Neural progenitor cell (in vitro differentiated cells): ENCODE data around the gene SRBD1.

ENCODE experiments used
- EZH2 ChIP-seq: fragments of 200-600 bp; sonication (generic); IDR thresholded peaks from 2 replicates; pipeline ENCODE4 v1.6.1; 2017; ENCODE audit warnings: antibody characterized with exemption, mild to moderate bottlenecking, moderate library complexity
- EZH2phosphoT487 ChIP-seq: fragments of 200-600 bp; sonication (generic); IDR thresholded peaks from 2 replicates; pipeline ENCODE4 v1.6.1; 2017; ENCODE audit warnings: antibody characterized with exemption
- TF ChIP-seq, protein P1 (sequence below): fragments of 200-600 bp; sonication (generic); IDR thresholded peaks from 2 replicates; pipeline ENCODE4 v1.5.1; 2017; ENCODE audit warnings: antibody characterized with exemption, mild to moderate bottlenecking

DNA sequence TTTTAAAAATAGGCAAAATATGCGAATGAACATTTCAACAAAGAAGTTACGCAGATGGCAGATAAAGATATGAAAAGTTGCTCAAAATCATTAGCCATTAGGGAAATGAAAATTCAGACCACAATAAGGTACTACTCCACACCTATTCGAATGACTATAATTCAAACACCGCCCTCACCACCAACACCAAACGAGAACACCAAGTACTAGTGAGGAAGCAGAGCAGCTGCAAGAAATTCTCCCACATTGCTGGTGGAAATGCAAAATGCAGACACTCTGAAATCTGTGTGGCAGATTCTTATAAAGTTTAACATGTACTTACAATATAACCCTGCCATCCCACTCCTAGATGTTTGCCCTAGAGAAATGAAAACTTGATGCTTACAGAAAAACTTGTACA is 23.2 kb upstream of the SRBD1 start:
- TF ChIP-seq, protein P1, sequence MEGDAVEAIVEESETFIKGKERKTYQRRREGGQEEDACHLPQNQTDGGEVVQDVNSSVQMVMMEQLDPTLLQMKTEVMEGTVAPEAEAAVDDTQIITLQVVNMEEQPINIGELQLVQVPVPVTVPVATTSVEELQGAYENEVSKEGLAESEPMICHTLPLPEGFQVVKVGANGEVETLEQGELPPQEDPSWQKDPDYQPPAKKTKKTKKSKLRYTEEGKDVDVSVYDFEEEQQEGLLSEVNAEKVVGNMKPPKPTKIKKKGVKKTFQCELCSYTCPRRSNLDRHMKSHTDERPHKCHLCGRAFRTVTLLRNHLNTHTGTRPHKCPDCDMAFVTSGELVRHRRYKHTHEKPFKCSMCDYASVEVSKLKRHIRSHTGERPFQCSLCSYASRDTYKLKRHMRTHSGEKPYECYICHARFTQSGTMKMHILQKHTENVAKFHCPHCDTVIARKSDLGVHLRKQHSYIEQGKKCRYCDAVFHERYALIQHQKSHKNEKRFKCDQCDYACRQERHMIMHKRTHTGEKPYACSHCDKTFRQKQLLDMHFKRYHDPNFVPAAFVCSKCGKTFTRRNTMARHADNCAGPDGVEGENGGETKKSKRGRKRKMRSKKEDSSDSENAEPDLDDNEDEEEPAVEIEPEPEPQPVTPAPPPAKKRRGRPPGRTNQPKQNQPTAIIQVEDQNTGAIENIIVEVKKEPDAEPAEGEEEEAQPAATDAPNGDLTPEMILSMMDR, result no peak
- TF ChIP-seq EZH2 (no peak), EZH2phosphoT487 (no peak)
